ENCODE results near the gene CHD1.
A peak's percentile ranks its signal among the peaks of the same experiment; 100 is the strongest.

CHD1 gene

DNA sequence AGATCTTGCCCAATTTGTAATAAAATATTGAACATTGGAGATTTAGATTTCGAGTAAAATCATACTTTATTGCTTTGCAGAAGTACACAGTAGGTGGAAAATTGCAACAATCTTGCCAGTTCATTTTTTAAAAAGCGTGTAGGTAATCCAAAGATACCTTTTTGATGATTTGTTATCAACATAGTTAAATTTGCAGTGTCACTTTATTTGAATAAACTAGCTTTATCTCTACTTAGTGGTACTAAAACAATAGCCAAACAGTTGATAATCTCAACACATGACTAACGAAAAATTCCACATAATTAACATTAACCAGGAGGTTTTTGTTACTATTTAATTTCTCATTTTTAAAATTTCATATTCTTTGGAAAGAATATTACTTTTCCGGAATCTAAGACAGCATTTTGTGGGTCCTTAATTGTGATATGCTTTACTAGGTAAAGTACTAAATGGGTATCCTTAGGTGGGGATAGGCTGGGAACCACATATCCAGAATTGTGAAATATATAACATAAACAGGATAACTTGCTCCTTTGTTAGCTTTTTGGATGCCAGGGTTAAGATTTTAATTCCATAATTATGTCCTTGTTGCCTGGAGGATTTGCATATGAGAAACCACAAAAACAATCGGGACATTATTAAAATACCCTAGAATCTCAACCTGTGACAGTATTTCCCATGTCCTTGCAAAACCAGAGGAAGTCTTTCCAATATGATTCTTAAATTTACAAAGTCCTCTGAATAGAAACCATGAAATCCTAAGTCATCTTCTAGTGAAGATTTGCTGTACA, 2.4 kb upstream of the CHD1 start:
- in situ Hi-C loops (cut with HindIII; ENCODE audit: low pct_unique_long_range_greater_than_20kb, low sequenced_read_pairs): no loop called here
- no peak for TF ChIP-seq JUND (IDR thresholded peaks at IDR 0.05; ENCODE audit: low read depth)
- DNase-seq (ENCODE audit: low read depth in 1 of 2, low spot score in 1 of 2): no peak

DNA sequence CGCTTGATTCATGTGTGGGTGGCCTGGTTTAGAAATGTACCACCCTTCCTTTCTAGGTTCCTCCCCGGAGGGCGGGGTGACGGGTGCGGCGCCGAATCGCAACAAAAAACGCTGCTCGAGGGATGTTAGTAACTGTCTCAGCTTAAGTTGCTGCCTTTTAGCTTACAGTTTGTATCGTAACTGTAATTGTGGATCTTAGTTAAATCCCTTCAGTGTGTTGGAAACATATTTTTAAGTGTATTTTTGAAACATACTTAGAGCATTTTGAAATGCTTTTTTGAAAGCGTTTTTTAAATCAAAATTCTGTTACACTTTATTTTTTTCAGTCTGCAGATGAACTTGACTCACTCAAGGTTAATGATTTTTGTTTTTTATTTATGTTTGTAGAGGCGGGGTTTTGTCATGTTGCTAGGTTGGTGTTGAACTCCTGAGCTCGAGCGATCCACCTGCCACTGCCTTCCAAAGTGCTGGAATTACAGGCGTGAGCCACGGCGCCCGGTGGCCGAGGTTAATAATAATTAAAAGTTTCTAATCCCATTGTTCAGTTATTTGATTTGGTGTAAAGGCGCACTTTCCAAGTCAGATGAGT, 997 bp upstream of the CHD1 start:
- no peak for TF ChIP-seq JUND (IDR thresholded peaks at IDR 0.05; ENCODE audit: low read depth)
- in situ Hi-C loops (cut with HindIII; ENCODE audit: low pct_unique_long_range_greater_than_20kb, low sequenced_read_pairs): no loop called here
- peak; percentile 6 to 84 for DNase-seq (ENCODE audit: low read depth in 1 of 2, low spot score in 1 of 2)

DNA sequence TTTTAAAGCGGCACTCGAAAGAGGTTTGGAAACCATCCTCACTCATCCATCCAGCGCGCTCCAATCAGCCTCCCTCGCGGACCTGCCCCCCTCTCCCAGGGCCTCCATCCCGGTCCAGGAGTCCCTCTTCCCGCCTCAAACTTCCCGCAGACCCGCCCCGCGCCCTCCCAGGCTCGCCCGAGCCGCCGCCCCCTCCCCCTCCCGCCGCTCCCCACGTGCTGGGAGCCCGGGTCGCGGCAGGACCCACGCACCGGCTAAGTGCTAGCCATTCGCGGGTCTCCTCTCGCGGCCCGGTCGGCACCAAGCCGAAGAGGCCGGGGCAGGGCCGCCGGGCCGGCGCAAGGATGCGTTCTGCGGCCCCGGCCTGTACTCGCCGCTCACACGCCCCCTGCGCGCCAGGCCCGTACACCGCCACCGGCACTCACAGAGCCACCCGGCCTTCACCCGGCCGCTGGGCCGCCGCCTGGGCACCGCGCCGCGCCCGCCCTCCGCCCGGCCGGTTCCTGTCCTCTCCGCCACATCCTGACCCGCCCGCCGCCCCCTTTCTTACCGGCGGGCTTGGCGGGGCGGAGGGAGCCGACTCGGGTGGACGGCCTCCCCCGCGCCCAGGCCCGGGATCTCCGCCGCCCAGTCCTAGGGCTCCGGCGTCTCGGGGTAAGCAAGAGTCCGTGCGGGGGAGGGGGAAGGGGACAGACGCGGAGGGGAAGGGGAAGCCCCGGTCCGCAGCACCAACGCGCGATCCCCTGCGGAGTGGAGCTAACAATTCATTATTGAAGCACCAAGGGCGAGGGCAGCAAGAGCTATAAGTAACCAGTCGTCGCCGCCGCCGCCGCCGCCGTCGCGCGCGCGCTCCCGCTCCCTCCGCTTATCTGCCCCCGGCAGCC, 576 bp downstream of the CHD1 start:
- peak; percentile 41 to 60 for DNase-seq (ENCODE audit: low read depth in 1 of 2, low spot score in 1 of 2)
- no peak for TF ChIP-seq JUND (IDR thresholded peaks at IDR 0.05; ENCODE audit: low read depth)
- in situ Hi-C loops (cut with HindIII; ENCODE audit: low pct_unique_long_range_greater_than_20kb, low sequenced_read_pairs): no loop called here

DNA sequence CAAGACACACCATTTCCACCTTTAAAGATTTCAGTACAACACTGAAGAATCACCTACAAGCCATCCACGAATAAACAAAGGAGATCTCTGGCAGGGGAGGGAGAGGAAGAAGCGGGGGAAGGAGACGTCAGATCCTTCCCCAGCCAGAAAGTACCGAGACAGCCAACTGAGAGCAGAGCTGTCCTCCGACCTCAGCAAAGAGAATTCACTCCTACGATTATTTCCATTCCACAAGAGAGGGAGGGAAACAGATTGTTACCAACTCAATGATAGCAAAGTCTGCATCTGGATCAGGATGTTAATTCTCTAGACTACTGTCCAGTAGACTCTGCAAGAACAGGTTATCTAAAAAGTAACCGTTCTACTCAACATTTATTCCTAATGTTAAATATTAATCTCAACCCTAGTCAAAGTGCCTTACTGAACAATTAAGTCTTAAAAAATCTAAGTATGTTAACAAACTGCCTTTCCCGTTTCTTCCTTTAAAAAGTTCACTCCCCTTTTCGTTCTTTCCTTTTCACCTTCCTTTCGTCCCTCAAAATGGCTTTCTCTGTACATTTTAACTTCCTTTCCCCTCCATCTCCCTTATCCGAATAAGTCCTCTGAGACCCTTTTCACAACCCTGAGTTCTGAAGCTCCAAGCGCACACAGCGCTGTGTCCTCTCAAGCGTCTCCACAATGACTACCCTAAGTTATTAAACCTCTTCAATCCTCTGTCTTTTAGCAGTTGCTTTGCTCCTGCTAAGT, 1.4 kb downstream of the CHD1 start:
- DNase-seq (ENCODE audit: low read depth in 1 of 2, low spot score in 1 of 2): peak; percentile 38 to 56
- in situ Hi-C loops (cut with HindIII; ENCODE audit: low pct_unique_long_range_greater_than_20kb, low sequenced_read_pairs): no loop called here
- no peak for TF ChIP-seq JUND (IDR thresholded peaks at IDR 0.05; ENCODE audit: low read depth)

DNA sequence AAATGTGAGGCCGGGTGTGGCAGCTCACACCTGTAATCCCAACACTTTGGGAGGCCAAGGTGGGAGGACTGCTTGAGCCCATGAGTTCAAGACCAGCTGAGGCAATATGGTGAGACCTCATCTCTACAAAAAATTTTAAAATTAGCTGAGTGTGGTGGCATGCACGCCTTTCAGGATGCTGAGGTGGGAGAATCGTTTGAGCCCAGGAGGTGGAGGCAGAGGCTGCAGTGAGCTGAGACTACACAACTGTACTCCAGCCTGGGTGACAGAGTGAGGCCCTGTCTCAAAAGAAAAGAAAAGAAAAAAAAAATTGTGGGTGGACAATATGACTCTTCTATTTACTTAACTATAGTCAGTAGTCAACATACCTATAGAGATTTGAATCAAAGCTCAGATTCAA, 4.8 kb downstream of the CHD1 start:
- DNase-seq (ENCODE audit: low read depth in 1 of 2, low spot score in 1 of 2): no peak
- in situ Hi-C loops (cut with HindIII; ENCODE audit: low pct_unique_long_range_greater_than_20kb, low sequenced_read_pairs): no loop called here

DNA sequence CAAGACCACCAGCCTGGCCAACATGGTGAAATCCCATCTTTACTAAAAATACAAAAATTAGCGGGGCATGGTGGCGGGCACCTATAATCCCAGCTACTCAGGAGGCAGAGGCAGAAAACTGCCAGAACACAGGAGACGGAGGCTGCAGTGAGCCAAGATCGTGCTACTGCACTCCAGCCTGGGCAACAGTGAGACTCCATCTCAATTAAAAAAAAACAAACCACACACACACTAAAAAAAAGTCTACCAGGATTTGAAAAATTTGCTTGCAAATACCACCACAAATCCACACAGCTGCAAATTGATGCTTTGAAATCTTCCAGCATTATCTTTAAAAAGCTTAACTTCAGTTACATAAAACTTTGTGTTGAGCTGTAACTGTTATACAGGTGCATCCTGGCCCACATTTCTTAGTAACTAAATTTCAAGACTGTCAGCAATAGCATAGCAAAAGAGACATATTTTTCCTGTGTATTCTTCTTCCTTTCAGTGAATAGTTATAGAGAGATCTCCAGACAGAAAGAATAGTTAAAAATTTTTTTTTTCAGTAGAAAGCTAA, 6.8 kb downstream of the CHD1 start:
- TF ChIP-seq JUND (IDR thresholded peaks at IDR 0.05; ENCODE audit: low read depth): no peak
- in situ Hi-C loops (cut with HindIII; ENCODE audit: low pct_unique_long_range_greater_than_20kb, low sequenced_read_pairs): no loop called here
- DNase-seq (ENCODE audit: low read depth in 1 of 2, low spot score in 1 of 2): no peak

More for the DNA sequence above, 4.8 kb downstream of the CHD1 start:
- no peak for TF ChIP-seq JUND (IDR thresholded peaks at IDR 0.05; ENCODE audit: low read depth)

DNA sequence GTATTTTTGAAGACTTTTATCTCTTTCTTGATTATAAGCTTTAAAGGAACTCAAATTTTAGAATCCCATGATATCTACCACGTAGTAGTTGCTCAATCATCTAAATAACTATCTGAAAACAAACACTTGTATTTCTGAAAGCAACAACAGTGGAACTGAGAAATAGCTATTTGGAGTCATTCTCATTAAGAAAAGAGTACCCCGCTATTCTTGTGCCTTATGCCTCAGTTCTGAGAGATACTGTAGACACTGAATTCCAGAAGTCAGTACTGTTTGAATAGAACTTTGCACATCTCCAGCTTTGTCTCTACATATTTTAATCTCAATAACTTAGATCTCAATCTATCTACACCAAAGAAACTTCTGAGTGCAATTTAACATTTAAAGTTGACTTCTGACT, 11.4 kb downstream of the CHD1 start:
- TF ChIP-seq JUND (IDR thresholded peaks at IDR 0.05; ENCODE audit: low read depth): no peak
- in situ Hi-C loops (cut with HindIII; ENCODE audit: low pct_unique_long_range_greater_than_20kb, low sequenced_read_pairs): no loop called here
- DNase-seq (ENCODE audit: low read depth in 1 of 2, low spot score in 1 of 2): no peak

DNA sequence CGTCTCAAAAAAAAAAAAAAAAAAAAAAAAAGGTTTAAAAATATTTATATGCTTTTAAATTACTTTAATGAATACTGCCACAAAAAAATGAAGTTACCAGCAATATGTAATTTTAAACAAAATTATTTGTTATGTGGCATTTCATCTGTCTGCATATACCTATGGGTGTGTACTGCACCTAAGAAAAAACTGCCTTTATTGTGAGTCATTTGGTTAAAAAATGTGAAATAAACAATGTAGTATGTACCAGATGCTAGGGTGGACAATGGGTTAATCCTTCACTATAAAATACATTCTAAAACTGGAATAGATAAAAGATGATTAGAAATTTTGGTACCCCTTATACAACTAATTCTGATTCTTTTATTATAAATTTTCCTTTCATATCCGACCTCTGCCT, 12.3 kb downstream of the CHD1 start:
- in situ Hi-C loops (cut with HindIII; ENCODE audit: low pct_unique_long_range_greater_than_20kb, low sequenced_read_pairs): no loop called here
- no peak for TF ChIP-seq JUND (IDR thresholded peaks at IDR 0.05; ENCODE audit: low read depth)

DNA sequence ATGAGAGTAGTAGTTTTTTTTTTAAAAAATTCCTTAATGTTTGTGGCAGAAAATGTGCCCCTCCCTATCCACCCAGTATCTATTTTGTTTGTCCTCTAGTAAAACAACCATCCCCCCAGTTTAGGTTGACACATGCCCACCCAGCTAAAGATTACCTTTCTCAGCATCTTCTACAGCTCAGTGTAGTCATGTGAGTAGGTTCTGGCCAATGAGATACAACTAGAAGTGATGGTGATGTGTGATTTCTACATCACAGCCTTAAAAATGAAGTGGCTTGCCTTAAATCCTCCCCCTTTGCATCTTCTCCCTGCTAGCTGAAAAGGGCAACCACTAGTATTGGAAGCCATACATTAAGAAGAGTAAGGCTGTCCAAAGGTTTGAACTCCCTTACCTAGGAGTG, 14.9 kb downstream of the CHD1 start:
- no peak for TF ChIP-seq JUND (IDR thresholded peaks at IDR 0.05; ENCODE audit: low read depth)
- DNase-seq (ENCODE audit: low read depth in 1 of 2, low spot score in 1 of 2): no peak
- in situ Hi-C loops (cut with HindIII; ENCODE audit: low pct_unique_long_range_greater_than_20kb, low sequenced_read_pairs): no loop called here

More for the DNA sequence above, 12.3 kb downstream of the CHD1 start:
- no peak for DNase-seq (ENCODE audit: low read depth in 1 of 2, low spot score in 1 of 2)

DNA sequence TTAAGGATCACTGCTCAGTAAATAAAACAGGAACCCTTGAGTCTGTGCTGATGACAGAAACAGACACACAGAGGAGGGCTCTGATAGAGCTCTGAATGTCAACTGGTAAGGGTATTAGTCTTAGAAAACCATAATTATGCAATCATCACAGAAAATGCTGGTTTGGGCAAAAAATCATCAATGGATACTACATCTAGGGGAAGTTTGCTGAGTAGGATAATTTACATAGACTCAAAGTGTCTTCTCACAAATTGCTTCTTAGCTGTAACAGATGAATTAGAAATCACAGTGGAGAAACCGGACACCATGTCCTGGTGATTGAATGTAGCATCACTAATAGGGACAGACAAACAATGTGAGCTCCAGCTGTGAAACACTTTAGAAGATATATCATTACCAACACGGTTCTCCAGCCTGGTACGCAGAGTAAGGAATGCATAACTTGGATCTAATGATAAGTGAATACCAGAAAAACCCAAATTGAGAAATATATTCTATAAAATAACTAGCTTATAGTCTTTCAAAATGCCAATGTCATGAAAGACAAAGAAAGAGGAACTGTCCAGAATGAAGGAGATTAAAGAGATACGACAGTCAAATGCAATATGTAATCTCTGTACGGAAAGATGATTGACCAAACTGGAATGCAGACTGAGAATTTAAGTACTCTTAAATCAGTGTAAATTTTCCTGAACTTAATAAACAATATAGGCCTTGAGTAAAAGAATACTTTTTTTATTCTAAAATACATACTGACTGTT, 17.3 kb downstream of the CHD1 start:
- TF ChIP-seq JUND (IDR thresholded peaks at IDR 0.05; ENCODE audit: low read depth): no peak
- no peak for DNase-seq (ENCODE audit: low read depth in 1 of 2, low spot score in 1 of 2)
- in situ Hi-C loops (cut with HindIII; ENCODE audit: low pct_unique_long_range_greater_than_20kb, low sequenced_read_pairs): no loop called here

DNA sequence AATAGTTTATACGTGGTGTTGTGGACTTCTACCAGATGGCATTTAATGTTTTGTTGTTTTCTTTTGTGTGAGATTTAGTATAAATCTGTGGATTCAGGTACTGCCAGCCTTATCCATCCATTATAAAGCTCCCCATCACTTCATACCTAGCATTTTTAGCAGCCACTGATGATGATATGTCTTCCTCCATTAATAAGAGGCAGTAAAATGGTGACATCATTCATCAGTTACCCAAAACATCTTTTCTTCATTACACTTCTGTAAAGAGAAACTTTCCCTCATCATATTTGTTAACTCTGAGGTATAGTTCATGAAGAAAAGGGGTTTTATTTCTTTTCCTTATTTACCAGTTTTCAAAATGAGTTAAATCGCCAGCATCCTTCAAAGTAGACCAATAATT, 19.4 kb downstream of the CHD1 start:
- no peak for TF ChIP-seq JUND (IDR thresholded peaks at IDR 0.05; ENCODE audit: low read depth)
- in situ Hi-C loops (cut with HindIII; ENCODE audit: low pct_unique_long_range_greater_than_20kb, low sequenced_read_pairs): no loop called here

More for the DNA sequence above, 19.4 kb downstream of the CHD1 start:
- DNase-seq (ENCODE audit: low read depth in 1 of 2, low spot score in 1 of 2): no peak

Measured in T47D (cell line).